GM18511 (cell line): ENCODE results near the gene MRC2.
"Not testable (repeated sequence)": the region's sequence is repeated elsewhere in the genome, so short reads cannot be mapped to it uniquely, and the experiment has no call there.

Source experiments
- ATAC-seq: cut with Tn5 transposase; IDR thresholded peaks from one replicate; pipeline ENCODE4 v1.9.1; 2021; ENCODE audit warnings: mild to moderate bottlenecking, moderate library complexity; ENCODE audit not compliant: unreplicated experiment

Gene MRC2

GRCh38 chr17:62696256-62696655 is 68.8 kb downstream of the MRC2 start:
- ATAC-seq, result no peak

- no peak for ATAC-seq
Measured at GRCh38 chr17:62696726-62697490, 69.4 kb downstream of the MRC2 start.

DNA sequence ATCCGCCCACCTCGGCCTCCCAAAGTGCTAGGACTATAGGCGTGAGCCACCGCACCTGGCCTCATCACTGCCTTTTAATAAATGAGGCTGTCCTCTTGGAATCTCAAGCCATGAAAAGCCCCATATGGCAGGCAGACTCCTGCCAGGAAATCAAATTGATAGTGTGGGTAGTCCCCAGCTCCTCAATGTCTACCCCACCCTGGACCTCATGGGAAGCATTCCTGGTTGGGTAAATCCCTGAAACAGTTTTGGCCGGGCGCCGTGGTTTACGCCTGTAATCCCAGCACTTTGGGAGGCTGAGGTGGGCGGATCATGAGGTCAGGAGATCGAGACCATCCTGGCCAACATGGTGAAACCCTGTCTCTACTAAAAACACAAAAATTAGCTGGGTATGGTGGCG is 71.0 kb downstream of the MRC2 start:
- not testable (repeated sequence) for ATAC-seq

DNA sequence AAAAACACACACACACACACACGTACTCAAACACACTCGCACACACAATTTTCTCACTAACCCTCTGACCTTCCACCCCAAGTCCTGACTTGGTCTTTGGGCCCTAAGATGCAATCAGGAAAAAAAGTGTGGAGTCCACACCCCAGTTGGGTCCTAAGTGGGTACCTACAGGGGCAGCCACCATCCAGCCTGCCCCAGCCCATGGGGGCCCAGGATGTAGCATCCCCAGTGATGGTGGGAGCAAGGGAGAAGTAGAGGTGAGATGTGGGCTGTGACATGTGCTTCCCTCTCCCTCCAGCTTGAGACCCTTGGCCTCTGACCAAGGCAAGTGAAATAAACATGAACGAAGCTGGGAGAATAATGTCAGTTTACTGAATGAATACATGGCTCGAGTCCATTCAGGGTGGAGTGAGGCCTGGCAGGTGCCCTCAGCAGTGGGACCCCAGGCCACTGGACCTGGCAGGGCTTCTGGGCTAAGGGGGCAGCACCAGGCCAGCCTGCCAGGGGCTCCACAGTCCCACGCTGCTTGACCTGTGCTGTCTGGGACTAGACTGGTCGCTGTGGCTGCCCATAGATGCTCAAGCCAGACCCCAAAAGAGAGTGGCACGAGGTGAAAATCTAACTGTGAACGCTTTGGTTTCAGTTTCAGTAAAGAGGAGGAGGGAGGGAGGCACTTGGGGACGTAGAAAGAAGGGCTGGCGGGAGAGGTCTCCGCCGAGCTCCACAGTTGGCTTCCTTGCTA is 73.7 kb downstream of the MRC2 start:
- no peak for ATAC-seq

GRCh38 chr17:62701706-62702085 is 74.2 kb downstream of the MRC2 start:
- no peak for ATAC-seq

DNA sequence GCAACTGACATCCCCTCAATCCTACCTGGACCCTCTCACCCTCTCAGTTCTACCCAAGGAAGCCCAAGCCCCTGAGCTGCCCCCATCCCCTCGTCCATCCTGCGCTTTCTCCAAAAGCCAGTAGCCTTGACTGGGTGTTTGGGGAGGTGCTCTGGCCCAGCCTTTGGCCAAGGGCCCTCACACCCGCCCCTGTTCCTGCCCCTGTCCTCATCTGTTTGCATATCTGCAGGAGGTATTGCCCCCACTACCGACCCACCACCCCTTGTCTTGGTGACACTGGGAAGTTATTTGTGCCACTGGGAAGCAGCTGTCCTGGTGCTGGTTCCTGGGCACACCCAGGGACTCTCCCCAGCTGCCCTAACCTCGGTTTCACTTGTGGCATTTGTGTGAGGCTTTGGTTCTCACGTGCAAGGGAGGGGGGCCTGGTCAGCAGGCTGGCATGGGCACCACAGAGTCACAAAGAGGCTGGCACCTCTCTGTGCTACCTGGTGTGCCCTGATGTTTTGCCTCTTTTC is 75.3 kb downstream of the MRC2 start:
- no peak for ATAC-seq

DNA sequence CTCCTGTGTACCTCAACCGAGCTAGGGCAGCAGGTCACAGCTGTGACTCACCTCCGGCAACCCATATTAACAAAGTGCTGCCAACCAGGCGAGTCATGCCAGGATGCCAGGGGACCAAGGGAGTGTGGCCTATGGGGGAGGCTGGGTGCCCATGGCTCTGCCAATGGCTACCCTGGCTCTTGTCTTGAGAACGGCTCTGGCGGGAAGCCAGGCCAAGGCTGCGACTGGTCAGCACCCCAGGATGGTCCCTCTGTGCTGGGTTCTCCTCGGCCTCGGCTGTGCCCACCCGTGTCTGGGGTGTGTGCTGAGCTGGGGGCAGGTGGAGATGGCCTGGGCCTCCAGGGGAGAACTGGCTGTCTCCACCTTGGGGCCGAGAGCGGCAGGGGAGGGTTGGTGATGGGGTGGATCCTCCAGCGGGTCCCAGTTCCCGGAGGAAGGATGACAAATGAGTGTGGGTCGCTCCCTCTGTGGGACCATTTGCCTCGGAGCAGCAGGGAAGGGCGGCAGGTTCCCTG is 75.8 kb downstream of the MRC2 start:
- ATAC-seq, result no peak

- ATAC-seq, result peak; percentile 88
Measured at GRCh38 chr17:62703776-62704380, 76.4 kb downstream of the MRC2 start.

DNA sequence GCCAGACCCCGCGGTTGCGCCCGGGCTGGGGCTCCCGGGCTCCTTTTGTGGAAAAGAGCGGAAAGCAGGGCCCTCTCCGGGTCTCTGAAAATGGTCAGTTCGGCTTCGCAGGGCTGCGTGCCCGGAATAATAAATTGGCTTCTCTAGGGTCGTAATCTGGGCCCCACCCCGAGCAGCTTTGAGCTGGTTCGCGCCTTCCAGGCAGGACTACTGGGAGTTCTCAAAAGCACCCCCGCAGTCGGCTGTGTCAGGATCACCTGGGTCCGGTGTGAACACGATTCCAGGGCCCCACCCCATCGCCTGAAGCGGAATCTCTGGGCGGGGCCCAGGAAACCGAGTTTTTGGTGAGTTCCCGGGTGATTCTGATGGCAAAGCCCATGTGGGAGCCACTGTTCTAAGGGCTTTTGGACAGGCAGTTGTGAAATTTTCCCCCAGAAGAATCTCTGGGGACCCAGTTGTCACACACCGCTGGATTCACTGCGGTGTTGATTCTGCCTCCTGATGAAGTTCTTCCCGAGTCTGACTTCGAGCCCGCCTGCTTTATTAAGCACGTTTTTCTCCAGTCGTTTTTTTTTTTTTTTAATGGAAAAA is 77.0 kb downstream of the MRC2 start:
- ATAC-seq, result peak; percentile 7

GRCh38 chr17:62705156-62705777 is 77.8 kb downstream of the MRC2 start:
- no peak for ATAC-seq

GRCh38 chr17:62705778-62706597 is 78.5 kb downstream of the MRC2 start:
- ATAC-seq, result no peak

DNA sequence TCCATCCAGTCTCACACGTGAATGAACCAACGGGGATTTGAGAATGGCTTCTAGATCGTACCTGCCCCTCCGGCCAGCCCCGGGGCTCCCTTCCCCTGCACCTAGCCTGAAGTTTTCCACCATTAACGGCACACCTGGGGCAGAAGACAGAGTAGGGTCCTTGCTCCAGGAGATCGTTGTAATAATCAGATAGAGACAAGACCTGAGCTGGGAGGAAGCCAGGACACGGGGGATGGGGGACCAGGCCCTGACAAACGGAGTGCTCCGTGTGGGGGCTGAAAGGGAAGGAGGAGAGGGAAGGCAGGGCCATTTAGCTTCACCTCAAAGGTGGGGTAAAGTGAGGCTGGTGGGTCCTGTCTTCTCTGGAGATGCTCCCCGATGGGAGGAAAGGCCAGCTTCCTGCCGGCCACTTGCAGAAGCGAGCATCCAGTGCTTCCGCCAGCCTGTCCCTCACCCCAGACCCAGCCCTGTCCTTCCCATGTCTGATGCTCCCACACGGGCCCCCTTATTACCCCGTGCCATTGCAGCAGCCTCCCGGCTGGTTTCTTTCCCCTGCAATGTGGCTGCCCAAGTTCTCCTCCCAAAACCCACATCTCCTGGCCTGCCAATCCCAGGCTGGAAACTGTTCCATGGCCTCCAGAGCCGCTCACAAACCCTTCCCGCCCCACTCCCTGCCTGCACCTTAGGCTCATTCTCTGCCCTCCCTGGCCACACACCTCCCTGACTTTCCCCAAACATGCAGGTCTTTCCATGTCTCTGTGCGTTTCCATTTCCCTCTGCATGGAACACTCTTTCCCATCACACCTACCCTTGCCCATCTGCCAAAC is 79.3 kb downstream of the MRC2 start:
- ATAC-seq, result no peak

DNA sequence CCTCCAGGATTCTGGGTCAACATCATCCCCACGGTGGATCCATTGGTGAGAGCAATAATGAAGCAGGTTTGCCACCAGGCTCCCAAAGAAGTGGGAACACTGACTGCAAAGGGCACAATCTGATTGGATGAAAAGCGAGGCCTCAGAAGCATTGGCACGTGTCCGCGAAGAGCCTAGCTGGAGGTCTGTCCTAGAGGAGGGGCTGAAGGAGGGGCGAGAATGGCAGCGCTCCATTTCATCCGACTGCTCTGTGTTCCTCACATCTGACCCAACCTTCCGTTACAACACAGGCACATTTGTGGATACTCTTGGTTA is 79.9 kb downstream of the MRC2 start:
- ATAC-seq, result no peak

DNA sequence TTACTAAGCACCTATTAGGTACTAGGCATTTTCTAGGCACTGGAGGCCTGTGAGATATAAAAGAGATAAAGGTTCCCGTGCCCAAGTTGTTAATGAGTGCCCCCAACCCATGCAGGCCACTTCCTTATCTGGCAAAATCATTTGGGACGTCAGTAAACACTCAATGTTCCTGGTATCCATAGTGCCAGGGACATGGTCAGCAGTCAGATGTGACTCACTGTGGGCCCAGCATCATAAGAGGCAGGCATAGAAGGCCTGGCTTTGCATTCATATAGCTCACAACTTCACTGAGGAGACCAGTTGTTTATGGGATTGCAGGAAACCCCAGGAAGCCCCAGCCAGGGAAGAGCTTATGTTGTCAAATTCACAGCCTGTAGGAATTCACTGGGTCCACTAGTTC is 81.1 kb downstream of the MRC2 start:
- no peak for ATAC-seq

DNA sequence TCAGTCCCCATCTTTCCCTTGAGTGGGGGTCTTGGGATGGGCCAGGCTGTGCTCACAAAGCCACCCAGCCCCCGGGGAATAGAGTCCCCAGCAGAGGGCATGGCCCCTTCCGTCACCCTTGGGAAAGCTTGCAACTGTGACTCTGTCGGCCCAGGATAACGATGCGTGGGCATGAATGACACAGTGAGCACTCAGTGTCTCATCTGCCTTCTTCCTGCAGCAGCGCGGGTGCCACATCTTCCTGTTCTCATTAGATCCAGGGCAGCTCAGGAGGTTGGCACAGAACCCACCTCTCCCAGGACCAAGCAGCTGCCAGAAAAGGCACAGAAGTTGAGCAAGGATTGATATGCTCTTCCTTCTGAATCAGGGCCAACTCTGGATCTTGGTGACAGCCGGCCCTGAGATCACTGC is 84.7 kb downstream of the MRC2 start:
- no peak for ATAC-seq

- no peak for ATAC-seq
Measured at GRCh38 chr17:62713086-62713881, 85.8 kb downstream of the MRC2 start.

DNA sequence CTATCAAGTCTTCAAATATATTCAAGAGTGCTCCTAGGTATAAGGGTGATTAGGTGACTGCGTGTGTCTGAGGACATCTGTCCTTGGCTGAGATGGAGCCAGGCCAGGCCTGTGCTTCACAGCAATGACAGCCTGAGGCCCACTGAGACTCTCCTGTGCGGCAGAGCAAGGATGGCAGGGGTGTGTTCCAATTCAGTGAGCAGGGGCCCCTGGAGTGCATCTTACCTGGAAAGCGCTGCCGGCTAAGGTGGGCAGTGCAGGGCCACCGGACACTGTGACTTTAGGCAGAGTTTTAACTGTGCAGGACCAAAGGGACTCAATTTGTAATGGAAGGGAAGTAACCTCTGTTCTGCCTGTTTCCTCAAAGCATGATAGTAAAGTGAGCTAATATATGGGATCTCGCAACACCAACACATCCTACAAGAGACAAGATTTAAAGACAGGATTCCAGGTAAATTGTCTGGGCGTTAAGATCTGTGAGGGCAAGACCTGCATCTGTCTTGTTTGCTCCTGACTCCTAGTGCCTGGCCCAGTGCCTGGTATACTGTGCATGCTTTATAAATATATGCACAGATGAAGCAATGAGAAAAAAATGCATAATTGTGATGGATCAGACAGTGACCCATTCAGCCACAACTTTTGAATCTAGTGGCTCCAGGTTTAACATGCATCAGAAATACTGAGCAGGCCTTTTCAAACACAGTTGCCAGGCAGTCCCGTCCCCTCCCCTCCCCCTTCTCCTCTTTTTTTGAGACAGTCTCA is 86.7 kb downstream of the MRC2 start:
- no peak for ATAC-seq
